ENCODE data around the gene ANKRD13A.

DNA sequence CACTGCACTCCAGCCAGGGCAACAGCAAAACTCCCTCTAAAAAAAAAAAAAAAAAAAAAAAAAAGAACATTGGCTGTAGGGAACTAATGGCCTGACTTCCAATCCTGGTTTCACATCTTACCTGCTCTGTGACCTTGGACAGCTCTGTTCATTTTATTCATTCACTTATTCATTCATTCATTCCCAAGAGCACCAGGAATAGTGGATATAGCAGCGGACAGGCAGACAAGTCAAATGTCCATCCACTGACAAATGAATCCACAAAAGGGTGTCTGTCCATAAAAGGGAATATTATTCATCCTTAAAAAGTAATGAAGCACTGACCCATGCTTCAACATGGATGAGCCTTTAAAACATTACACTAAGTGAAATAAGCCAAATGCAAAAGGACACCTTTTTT is 76.7 kb downstream of the ANKRD13A start:
- TF ChIP-seq EZH2 (IDR thresholded peaks at IDR 0.05) = no peak
- TF ChIP-seq FOXP2 (optimal IDR thresholded peaks at IDR 0.05; ENCODE audit: control extremely low read depth, extremely low read length, insufficient read depth) = no peak
- no peak for TF ChIP-seq POLR2AphosphoS5 (IDR thresholded peaks at IDR 0.05; ENCODE audit: borderline replicate concordance, low read depth, low read length)

All from SK-N-MC (cell line).